ENCODE measurements around the gene FUT6.
"Not testable (repeated sequence)": the region's sequence is repeated elsewhere in the genome, so short reads cannot be mapped to it uniquely, and the experiment has no call there.

Gene FUT6

DNA sequence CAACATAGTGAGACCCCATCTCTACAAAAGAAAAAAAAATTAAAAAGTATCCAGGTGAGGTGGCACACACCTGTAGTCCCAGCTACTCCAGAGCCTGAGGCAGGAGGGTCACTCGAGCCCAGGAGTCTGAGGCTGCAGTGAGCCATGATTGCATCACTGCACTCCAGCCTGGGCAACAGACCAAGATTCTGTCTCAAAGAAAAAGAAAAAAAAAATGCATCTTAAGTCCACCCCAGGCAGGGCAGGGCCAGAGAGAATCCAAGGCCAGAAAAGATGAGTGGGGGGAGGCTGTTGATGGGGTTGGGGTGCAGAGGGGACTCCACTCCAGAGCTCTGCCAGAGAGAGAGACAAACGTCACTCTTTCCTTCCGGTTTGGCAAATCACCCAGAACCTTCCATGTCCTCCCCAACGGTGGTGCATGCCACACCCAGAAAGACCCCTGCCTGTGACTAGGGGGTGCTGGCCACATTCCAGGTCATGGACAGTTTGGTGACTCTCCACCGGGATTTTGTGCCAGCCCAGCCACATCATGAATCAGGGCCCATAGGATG, 11.3 kb upstream of the FUT6 start:
- H3K4me1 ChIP-seq (ENCODE audit: control insufficient read depth, insufficient read depth, low read length): peaks cover 3% of the 10 kb centered on the region
- no peaks in the 10 kb centered on the region for H3K27me3 ChIP-seq (ENCODE audit: control insufficient read depth, insufficient read depth, low read length)
- peak overlapping the region; percentile 86 for H3K9ac ChIP-seq (ENCODE audit: low read length)
- no peaks in the 10 kb centered on the region for H3K9me3 ChIP-seq (ENCODE audit: control insufficient read depth, low read length)
- no peaks in the 10 kb centered on the region for H3K36me3 ChIP-seq (ENCODE audit: control insufficient read depth, insufficient read depth, low read length)
- peak overlapping the region; percentile 78 for H3K4me3 ChIP-seq (ENCODE audit: low read length)

DNA sequence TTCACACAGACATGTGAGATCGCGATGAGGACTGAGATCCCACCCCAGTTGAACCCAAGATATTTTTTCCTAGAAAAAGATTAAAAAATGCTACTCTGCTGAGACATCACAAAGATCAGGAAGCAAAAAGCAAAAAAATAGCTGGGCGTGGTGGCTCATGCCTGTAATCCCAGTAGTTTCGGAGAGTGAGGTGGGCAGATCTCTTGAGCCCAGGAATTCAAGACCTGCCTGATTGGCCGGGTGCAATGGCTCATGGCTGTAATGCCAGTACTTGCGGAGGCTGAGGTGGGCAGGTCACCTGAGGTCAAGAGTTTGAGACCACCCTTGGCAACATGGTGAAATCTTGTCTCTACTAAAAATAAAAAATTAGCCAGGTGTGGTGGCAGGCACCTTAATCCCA, 10.7 kb upstream of the FUT6 start:
- Histone ChIP-seq H3K4me1 (ENCODE audit: control insufficient read depth, insufficient read depth, low read length) (peaks cover 3% of the 10 kb centered on the region), H3K9ac (ENCODE audit: low read length) (peak overlapping the region; percentile 86)

DNA sequence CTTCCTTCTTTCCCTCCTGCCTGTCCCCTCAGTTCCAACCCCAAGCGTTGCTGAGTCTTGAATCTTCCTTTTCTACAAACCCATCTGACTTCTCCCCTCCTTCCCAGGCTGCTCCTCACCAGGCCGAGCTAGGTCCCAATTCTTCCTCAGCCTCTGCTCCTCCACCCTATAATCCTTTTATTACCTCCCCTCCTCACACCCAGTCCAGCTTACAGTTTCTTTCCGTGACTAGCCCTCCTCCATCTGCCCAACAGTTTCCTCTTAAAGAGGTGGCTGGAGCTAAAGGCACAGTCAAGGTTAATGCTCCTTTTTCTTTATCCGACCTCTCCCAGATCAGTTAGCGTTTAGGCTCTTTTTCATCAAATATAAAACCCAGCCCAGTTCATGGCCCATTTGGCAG, 9.1 kb upstream of the FUT6 start:
- H3K4me1 ChIP-seq (ENCODE audit: control insufficient read depth, insufficient read depth, low read length); H3K4me3 ChIP-seq (ENCODE audit: low read length); H3K9ac ChIP-seq (ENCODE audit: low read length); H3K27me3 ChIP-seq (ENCODE audit: control insufficient read depth, insufficient read depth, low read length); H3K36me3 ChIP-seq (ENCODE audit: control insufficient read depth, insufficient read depth, low read length); H3K9me3 ChIP-seq (ENCODE audit: control insufficient read depth, low read length): not testable (repeated sequence)

More for the DNA sequence above, 10.7 kb upstream of the FUT6 start:
- Histone ChIP-seq H3K36me3 (ENCODE audit: control insufficient read depth, insufficient read depth, low read length) (no peaks in the 10 kb centered on the region), H3K9me3 (ENCODE audit: control insufficient read depth, low read length) (no peaks in the 10 kb centered on the region), H3K4me3 (ENCODE audit: low read length) (peak overlapping the region; percentile 46), H3K27me3 (ENCODE audit: control insufficient read depth, insufficient read depth, low read length) (no peaks in the 10 kb centered on the region)

DNA sequence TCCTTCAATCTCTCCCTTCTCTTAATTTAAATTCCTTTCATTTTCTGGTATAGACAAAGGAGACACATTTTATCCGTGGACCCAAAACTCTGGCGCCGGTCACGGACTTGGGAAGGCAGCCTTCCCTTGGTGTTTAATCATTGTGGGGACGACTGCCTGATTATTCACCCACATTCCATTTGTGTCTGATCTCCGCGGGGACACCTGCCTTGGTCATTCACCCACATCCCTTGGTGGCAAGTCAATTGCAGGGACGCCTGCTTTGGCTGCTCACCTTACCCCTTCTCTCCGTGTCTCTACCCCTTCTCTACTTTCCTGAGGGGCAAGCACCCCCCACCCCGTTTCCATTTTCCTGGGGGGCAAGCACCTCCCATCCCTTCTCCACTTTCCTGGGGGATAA, 8.3 kb upstream of the FUT6 start:
- H3K4me3 ChIP-seq (ENCODE audit: low read length); H3K9me3 ChIP-seq (ENCODE audit: control insufficient read depth, low read length): not testable (repeated sequence)

DNA sequence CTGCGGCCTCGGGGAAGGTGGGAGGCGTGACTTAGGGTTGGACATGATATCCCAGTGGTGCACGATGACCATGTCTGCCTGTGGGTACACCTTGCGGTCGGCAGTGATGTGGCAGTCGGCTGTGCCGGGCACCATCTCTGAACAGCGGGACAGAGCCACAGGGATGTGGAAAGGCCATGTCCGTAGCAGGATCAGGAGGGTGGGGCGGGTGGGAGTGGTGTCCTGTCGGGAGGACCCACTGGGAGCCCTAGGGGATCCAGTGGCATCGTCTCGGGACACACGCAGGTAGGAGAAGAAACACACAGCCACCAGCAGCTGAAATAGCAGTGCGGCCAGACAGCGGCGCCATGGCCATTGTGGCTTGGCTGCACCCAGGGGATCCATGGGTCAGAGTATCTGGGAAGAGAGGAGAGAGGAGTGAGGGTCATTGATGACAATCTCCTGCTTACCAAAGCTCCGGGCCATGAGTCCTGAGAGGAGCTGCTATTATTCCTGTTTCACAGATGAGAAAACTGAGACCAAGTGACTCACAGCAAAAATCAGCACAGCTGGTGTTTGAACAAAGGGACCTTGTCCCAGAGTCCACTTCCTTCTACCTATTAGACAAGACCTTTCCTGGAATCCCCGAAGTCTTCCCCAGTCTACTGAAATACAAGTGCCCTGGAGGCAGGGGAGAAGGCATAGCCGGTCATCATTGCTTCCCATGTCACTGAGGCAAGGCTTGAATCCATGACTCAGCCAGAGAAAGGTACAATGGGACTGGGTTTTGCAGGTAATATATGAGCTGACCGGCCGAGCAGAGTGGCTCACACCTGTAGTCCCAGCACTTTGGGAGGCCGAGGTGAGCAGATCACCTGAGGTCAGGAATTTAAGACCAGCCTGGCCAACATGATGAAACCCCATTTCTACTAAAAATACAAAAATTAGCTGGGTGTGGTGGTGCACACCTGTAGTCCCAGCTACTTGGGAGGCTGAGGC, 5.2 kb upstream of the FUT6 start:
- Histone ChIP-seq H3K9me3 (ENCODE audit: control insufficient read depth, low read length) (no peaks in the 10 kb centered on the region), H3K4me1 (ENCODE audit: control insufficient read depth, insufficient read depth, low read length) (peaks cover 3% of the 10 kb centered on the region), H3K9ac (ENCODE audit: low read length) (no peak overlapping the region), H3K27me3 (ENCODE audit: control insufficient read depth, insufficient read depth, low read length) (no peaks in the 10 kb centered on the region), H3K4me3 (ENCODE audit: low read length) (no peak overlapping the region), H3K36me3 (ENCODE audit: control insufficient read depth, insufficient read depth, low read length) (no peaks in the 10 kb centered on the region)

More for the DNA sequence above, 8.3 kb upstream of the FUT6 start:
- H3K36me3 ChIP-seq (ENCODE audit: control insufficient read depth, insufficient read depth, low read length); H3K4me1 ChIP-seq (ENCODE audit: control insufficient read depth, insufficient read depth, low read length); H3K27me3 ChIP-seq (ENCODE audit: control insufficient read depth, insufficient read depth, low read length); H3K9ac ChIP-seq (ENCODE audit: low read length): not testable (repeated sequence)

DNA sequence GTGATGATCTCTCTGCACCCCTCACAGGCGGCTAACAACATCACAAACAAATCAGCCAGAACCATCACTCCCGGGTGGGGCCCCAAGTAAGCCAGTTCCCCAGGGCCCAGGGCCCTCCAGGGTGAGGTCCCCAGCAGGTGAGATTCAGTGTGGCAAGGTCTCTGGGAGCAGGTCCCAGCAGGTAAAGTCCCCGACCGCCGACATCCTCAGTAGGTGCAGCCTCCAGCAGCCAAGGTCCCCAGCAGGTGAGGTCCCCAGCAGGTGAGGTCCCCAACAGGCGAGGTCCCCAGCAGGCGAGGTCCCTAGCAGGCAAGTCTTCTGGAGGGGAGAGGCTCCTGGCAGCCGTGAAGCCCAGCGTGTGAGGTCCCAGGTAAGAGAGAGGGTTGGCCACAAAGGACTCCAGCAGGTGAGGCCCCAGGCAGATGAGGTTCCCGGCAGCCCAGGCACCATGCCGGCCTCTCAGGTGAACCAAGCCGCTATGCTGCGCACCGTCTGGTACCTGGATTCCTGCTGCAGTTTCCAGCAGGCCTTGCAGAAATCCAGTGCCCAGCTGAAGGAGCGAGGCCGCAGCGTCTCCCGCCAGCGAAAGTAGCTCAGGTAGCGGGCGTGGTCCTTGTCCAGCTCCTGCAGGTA, 3.9 kb upstream of the FUT6 start:
- H3K9ac ChIP-seq (ENCODE audit: low read length): no peak overlapping the region
- H3K4me1 ChIP-seq (ENCODE audit: control insufficient read depth, insufficient read depth, low read length): peaks cover 14% of the 10 kb centered on the region
- no peak overlapping the region for H3K4me3 ChIP-seq (ENCODE audit: low read length)
- H3K27me3 ChIP-seq (ENCODE audit: control insufficient read depth, insufficient read depth, low read length): no peaks in the 10 kb centered on the region
- no peaks in the 10 kb centered on the region for H3K9me3 ChIP-seq (ENCODE audit: control insufficient read depth, low read length)
- no peaks in the 10 kb centered on the region for H3K36me3 ChIP-seq (ENCODE audit: control insufficient read depth, insufficient read depth, low read length)

DNA sequence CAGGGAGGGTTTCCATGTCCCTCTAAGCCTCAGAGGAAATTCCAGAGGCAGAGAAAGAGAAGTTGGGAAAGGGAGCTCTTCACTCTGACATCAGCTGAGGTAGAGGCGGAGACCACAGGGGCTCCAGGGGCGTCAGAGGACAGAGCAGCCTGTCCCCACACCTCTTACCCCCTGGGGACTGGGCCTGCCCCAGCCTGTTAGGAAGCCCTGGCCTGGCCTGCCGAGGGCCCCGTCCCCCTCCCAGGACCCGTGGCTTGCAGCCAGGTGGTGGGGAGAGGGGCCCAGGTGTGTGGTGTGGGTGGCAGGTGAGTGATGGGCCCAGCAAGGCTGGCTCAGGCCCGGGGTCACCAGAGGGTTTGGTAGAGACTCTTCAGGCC, 2.2 kb upstream of the FUT6 start:
- H3K9me3 ChIP-seq (ENCODE audit: control insufficient read depth, low read length); H3K4me3 ChIP-seq (ENCODE audit: low read length); H3K27me3 ChIP-seq (ENCODE audit: control insufficient read depth, insufficient read depth, low read length); H3K9ac ChIP-seq (ENCODE audit: low read length); H3K36me3 ChIP-seq (ENCODE audit: control insufficient read depth, insufficient read depth, low read length): not testable (repeated sequence)
- H3K4me1 ChIP-seq (ENCODE audit: control insufficient read depth, insufficient read depth, low read length): peaks cover 14% of the 10 kb centered on the region

DNA sequence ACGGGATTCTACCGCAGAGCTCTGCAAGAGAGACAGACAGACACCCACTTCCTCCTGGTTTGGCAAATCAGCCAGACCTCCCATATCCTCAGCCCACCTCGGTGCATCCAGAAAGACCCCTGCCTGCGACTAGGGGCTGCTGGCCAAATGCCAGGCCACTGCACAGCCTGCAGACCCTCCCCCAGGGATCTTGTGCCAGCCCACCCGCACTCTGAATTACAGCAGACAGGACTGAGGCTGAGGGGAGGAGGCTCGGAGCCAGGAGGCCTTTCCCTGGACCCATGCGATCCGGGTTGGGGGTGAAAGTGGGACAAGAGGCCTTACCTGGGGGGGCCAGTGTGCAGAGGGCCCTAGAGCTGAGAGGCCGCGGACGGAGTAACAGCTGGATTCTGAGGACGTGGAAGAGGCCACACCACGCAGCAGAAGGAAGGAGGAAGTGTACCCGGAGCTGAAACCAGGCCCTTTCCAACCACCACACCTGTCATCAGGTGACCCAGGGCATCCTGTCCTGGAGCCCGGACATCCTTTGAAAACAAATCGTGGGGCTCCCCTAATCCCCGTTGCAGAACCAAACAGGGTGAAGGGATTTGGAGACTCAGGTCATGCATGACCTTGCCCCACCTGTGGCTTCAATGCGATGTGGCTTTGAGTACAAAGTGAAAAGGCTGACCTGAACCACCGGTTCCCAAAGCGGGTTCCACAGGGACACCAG, 993 bp downstream of the FUT6 start:
- no peaks in the 10 kb centered on the region for H3K36me3 ChIP-seq (ENCODE audit: control insufficient read depth, insufficient read depth, low read length)
- H3K9ac ChIP-seq (ENCODE audit: low read length): peak overlapping the region; percentile 83
- peak overlapping the region; percentile 56 for H3K4me3 ChIP-seq (ENCODE audit: low read length)
- no peaks in the 10 kb centered on the region for H3K27me3 ChIP-seq (ENCODE audit: control insufficient read depth, insufficient read depth, low read length)
- H3K9me3 ChIP-seq (ENCODE audit: control insufficient read depth, low read length): no peaks in the 10 kb centered on the region
- peaks cover 11% of the 10 kb centered on the region for H3K4me1 ChIP-seq (ENCODE audit: control insufficient read depth, insufficient read depth, low read length)

DNA sequence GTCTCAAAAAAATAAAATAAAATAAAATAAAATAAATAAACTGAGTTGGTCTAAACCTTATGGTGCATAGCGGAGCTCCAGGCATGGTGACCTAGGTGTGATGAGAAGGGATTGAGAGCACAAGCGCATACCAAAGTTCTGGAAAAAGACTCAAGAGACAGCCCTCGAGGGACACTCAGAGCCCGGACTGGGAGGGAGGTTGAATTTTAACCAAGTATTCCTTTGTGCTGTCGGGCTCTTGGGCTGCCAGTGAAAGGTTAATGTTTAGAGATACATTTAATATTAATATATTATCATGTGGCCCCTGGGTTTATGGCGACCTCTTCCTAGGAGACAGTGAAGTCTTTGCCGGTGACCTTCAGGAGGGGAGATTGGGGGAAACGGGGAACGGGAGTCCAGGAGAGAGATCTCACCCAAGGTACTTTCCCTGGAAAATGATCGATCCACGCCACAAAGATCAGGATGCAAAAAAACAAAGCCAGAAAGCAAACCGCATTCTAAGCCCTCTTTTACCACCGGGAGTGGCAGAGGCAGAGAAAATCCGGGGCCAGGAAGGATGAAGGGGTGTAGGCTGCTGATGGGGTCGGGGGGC, 1.6 kb downstream of the FUT6 start:
- H3K27me3 ChIP-seq (ENCODE audit: control insufficient read depth, insufficient read depth, low read length): no peaks in the 10 kb centered on the region
- H3K4me3 ChIP-seq (ENCODE audit: low read length): peak overlapping the region; percentile 56
- H3K4me1 ChIP-seq (ENCODE audit: control insufficient read depth, insufficient read depth, low read length): peaks cover 11% of the 10 kb centered on the region
- H3K9me3 ChIP-seq (ENCODE audit: control insufficient read depth, low read length): no peaks in the 10 kb centered on the region
- no peaks in the 10 kb centered on the region for H3K36me3 ChIP-seq (ENCODE audit: control insufficient read depth, insufficient read depth, low read length)
- H3K9ac ChIP-seq (ENCODE audit: low read length): peak overlapping the region; percentile 83

DNA sequence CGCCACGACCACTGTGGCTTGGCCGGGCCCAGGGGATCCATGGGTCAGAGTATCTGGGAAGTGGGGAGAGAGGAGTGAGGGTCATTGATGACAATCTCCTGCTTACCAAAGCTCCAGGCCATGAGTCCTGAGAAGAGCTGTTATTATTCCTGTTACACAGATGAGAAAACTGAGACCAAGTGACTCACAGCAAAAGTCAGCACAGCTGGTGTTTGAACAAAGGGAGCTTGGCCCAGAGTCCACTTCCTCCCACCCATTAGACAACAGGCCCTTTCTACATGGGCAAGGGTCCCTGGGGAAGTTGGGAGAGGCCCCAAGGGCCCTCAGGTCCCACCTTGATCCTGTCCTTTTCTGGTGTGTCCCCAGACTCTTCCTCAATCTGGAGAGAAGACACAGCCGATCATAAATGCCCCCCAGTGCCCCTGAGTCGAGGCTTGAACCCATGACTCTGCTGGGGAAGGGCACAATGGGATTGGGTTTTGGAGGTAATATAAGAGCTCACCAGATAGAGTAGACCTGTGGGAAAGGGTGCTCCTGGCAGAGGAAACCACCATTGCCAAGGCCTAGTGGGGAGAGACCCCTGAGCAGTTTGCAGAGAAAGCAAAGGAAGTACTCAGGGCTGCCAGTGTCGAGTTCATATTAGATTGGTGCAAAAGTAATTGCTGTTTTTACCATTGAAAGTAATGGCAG, 6.8 kb downstream of the FUT6 start:
- H3K9ac ChIP-seq (ENCODE audit: low read length): no peak overlapping the region
- H3K36me3 ChIP-seq (ENCODE audit: control insufficient read depth, insufficient read depth, low read length): no peaks in the 10 kb centered on the region
- H3K9me3 ChIP-seq (ENCODE audit: control insufficient read depth, low read length): no peaks in the 10 kb centered on the region
- H3K4me1 ChIP-seq (ENCODE audit: control insufficient read depth, insufficient read depth, low read length): peaks cover 18% of the 10 kb centered on the region
- H3K4me3 ChIP-seq (ENCODE audit: low read length): no peak overlapping the region
- H3K27me3 ChIP-seq (ENCODE audit: control insufficient read depth, insufficient read depth, low read length): peaks cover 8% of the 10 kb centered on the region

DNA sequence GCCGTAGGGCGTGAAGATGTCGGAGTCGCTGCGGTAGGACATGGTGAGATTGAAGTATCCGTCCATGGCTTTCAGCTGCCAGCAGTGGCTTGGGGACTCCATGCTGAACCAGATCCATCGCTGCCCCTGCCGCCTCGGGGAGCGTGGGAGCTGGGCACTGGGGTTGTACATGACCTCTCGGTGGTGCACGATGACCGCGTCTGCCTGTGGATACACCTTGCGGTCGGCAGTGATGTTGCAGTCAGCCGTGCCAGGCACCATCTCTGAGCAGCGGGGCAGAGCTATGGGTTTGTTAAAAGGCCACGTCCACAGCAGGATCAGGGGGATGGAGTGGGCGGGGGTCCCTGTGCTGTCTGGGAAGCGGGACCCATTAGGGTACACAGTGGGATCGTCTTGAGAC, 7.4 kb downstream of the FUT6 start:
- Histone ChIP-seq H3K4me1 (ENCODE audit: control insufficient read depth, insufficient read depth, low read length) (peaks cover 23% of the 10 kb centered on the region), H3K9me3 (ENCODE audit: control insufficient read depth, low read length) (no peaks in the 10 kb centered on the region), H3K4me3 (ENCODE audit: low read length) (no peak overlapping the region), H3K36me3 (ENCODE audit: control insufficient read depth, insufficient read depth, low read length) (no peaks in the 10 kb centered on the region), H3K27me3 (ENCODE audit: control insufficient read depth, insufficient read depth, low read length) (peaks cover 8% of the 10 kb centered on the region), H3K9ac (ENCODE audit: low read length) (no peak overlapping the region)

Measured in mucosa of stomach (tissue), 1 donor.